Tibial nerve (tissue), 3 donors: Measurements from ENCODE around the gene EP400.

Experiments
- POLR2A ChIP-seq, 2 donors: fragments of 450-650 bp; IDR thresholded peaks; one replicate each; pipeline ENCODE4 v1.6.1; 2017; ENCODE audit warnings: antibody characterized with exemption in 2 of 2, mild to moderate bottlenecking in 2 of 2, moderate library complexity in 2 of 2
- TF ChIP-seq, protein P1 (sequence below), 5 experiments: fragments of 200-600 bp in 3 of 5; fragments of 450-650 bp in 2 of 5; sonication (generic) in 3 of 5; IDR thresholded peaks; one replicate each; pipeline ENCODE4 v1.5.1; 2016 to 2019; ENCODE audit warnings: antibody characterized with exemption in 5 of 5, mild to moderate bottlenecking in 3 of 5, moderate library complexity in 2 of 5

GRCh38 chr12:132110677-132111076 is 160.9 kb downstream of the EP400 start:
- TF ChIP-seq, protein P1, sequence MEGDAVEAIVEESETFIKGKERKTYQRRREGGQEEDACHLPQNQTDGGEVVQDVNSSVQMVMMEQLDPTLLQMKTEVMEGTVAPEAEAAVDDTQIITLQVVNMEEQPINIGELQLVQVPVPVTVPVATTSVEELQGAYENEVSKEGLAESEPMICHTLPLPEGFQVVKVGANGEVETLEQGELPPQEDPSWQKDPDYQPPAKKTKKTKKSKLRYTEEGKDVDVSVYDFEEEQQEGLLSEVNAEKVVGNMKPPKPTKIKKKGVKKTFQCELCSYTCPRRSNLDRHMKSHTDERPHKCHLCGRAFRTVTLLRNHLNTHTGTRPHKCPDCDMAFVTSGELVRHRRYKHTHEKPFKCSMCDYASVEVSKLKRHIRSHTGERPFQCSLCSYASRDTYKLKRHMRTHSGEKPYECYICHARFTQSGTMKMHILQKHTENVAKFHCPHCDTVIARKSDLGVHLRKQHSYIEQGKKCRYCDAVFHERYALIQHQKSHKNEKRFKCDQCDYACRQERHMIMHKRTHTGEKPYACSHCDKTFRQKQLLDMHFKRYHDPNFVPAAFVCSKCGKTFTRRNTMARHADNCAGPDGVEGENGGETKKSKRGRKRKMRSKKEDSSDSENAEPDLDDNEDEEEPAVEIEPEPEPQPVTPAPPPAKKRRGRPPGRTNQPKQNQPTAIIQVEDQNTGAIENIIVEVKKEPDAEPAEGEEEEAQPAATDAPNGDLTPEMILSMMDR (IDR thresholded peaks at IDR 0.05), result no peak
- no peak for TF ChIP-seq POLR2A (IDR thresholded peaks at IDR 0.05)
